ENCODE results near the gene CD300LG.
"Not testable (repeated sequence)": the region's sequence is repeated elsewhere in the genome, so short reads cannot be mapped to it uniquely, and the experiment has no call there.

Gene CD300LG

DNA sequence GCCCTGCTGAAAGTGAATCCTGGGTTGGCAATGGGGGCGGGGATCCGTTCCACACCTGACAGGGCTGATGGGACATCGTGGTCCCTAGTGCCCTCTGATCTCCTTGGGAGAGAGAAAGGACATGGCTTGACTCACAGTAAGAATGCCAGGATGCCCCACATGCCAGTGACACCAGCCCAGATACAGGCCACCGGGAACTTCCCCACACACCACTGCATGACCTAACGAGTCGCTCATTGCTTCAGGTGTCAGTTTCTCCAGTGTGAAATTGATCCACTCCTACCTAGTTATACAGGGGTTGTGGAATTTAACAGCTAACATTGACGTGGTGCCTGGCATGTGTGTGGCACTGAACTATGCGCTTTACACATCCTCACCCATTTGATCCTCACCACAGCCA, 7.5 kb downstream of the CD300LG start:
- no peak for DNase-seq (ENCODE audit: low read depth)

DNA sequence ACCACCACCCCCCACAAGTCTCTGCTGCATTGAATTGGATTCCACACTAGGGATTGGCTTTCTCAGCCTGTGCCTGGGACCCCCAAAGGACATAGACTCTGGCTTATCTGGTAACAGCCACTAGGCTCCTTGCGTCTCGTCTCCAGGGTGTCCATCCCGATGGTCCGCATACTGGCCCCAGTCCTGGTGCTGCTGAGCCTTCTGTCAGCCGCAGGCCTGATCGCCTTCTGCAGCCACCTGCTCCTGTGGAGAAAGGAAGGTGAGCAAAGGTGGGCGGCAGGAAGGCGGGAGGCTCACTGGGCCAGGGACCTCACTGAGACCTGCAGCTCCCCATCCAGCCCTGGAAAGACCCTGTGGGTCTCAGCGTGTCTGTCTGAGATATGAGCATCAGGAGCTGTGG, 8.1 kb downstream of the CD300LG start:
- DNase-seq (ENCODE audit: low read depth), result no peak

DNA sequence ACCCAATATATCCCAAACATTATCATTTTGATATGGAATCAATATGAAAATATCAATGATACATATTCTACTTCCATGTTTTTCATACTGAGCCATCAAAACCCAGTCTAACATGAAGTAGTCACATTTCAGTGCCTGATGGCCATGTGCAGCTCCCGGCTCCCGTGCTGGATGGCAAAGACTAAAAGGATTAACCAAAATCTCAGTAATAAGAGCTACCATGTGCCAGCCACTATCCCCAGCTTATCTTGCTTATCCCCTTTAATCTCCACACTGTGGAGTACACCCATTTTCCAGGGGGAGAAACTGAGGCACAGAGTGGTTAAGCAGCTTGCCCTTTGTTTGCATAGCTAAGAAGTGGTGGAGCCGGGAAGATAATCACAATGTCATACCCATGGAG, 9.2 kb downstream of the CD300LG start:
- no peak for DNase-seq (ENCODE audit: low read depth)

DNA sequence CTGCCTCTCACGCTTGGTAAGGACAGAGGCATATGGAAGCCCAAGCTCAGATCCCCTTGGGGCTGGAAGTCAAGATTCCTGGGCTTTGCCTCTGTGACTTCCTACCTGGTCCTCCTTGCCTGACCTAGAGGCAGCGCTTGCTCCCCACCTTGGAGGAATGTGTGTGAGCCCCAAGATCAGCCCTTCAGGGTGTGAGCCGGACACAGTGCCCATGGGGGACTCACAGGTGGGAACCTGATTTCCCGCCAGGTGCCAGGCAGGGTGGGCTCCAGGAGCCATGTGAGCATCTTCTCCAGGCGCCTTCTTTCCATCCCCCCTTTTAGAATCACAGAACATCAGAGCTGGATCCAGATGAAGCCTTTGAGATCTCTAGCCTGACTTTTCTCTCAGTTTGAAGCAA, 10.2 kb downstream of the CD300LG start:
- DNase-seq (ENCODE audit: low read depth), result no peak

DNA sequence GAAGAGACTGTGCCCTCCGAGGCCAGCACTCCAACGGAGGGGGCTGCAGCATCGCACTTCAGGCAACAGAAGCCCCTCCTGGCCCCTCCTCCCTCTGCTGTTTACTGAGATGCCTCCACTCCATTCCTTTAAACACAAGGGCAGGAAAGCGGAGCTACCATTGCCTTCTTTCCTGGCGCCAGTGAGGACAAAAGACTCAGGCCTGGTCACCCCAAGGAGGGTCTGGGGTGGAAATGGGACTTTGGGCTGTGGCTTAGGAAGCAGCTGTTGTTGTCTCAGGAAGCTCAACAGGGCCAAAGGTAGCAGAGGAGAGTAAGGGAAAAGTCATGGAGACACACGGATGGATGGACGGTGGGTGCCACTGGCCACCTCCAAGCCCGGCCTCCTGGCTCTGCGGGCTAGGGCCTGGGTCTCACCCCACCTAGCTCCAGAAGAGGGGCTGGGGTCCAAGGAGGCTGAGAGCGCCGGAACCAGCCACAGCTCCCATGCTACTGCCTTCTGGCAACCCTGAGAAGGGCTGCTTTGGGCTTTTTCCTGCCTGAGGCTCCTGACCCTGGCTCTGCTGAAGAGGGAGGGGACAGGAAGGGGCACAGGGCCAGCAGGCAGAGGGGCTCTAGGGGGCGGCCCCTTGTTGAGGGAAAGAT, 11.1 kb downstream of the CD300LG start:
- DNase-seq (ENCODE audit: low read depth), result no peak

DNA sequence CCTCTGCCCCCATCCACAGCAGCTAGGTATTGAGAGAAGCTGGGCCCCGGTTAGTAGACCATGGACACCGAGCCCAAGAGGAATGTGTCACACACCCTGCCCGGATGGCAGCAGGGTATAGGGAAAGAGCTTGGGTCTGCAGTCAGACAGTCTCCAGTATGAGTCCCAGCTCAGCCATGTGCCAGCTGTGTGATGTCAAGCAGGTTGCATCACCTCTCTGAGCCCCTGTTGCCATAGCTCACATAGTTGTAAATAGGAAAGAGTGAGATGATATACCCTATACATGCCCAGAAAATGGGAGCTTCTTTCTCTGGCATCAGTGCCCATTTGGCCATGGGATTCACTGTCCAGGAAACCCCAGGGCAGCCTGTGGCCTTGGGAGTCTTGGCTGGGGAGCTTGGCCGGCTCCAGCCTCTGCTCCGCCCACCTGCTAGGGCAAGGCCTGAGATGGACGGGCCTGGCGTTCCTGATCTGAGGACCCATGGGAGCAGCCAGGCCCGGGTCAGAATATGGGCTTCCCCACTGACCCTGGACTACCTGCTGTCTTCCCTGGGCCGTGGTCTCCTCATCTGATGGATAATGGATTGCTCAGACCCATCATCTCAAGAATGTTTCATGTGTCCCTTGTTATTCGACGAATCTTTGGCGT, 13.2 kb downstream of the CD300LG start:
- peak; percentile 20 for DNase-seq (ENCODE audit: low read depth)

DNA sequence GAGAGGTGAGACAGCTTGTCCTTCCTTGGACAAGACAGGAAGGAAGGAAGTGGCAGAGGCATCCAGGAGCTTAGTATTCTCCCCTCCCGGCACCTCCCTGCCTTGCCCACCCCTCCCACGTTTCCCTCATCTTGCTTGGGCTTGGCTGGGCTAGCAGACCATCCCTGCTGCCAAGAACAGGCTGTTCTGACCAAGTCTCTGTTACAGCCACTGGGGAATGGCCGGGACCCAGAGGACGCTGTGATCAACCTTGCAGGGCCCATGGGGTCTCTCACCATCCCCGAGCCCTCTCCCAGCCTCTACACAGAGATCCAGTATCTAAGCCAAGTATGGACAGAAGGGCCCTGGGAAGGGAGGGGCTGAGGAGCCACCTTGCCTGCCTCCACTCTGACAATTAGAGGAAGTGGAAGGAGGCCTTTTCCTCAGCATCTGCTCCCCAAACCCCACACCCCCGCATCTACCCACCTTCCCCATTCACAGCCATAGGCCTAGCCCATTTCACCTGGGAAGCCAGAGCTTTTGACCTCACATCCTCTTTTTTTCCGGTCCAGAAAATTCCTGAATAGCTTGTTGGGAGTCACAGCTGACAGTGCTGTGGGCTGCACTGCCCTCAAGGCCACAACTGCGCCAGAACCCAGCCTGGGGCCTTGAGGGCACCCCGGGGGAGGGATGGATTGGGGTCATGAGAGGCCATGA, 14.1 kb downstream of the CD300LG start:
- DNase-seq (ENCODE audit: low read depth), result no peak

DNA sequence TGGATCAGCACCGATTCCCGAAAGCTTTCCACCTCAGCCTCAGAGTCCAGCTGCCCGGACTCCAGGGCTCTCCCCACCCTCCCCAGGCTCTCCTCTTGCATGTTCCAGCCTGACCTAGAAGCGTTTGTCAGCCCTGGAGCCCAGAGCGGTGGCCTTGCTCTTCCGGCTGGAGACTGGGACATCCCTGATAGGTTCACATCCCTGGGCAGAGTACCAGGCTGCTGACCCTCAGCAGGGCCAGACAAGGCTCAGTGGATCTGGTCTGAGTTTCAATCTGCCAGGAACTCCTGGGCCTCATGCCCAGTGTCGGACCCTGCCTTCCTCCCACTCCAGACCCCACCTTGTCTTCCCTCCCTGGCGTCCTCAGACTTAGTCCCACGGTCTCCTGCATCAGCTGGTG, 15.0 kb downstream of the CD300LG start:
- no peak for DNase-seq (ENCODE audit: low read depth)

DNA sequence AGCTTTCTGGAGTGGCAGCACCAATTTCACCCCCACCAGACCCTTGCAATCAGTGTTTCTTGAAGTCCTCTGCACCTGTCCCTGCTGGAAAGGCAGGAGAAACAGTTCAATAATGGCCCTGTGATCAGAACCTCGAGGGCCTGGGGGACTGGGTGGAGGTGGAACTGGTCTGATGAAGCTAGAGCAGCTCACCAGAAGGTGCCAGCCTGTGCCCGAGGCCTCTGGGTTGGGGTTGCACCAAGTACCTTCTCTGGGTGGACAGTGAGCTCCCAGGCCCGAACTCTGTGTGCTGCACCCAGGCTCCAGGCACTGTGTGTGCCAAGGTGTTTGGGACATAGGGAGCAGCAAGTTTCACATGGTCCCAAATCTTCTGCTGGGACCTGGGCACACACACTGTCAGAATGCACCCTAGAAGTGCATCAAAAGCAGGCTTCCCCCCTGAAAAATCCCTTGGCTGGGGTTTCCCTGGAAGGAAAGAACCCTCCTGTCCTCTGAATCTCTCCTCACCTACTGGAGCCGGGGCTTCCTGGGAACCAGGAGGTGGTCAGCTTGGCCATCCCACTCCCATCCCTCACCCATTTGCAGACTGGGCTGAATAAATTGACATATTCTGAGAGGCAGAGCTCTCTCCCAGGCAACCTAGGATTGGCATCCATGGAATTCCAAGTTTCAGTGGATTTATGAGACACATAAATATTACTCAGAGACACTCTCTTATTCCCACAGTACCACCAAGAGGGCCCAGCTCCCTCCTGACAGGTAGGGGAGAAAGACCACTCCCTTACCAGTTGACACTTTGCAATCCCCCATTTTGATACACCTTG, 17.4 kb downstream of the CD300LG start:
- no peak for DNase-seq (ENCODE audit: low read depth)

DNA sequence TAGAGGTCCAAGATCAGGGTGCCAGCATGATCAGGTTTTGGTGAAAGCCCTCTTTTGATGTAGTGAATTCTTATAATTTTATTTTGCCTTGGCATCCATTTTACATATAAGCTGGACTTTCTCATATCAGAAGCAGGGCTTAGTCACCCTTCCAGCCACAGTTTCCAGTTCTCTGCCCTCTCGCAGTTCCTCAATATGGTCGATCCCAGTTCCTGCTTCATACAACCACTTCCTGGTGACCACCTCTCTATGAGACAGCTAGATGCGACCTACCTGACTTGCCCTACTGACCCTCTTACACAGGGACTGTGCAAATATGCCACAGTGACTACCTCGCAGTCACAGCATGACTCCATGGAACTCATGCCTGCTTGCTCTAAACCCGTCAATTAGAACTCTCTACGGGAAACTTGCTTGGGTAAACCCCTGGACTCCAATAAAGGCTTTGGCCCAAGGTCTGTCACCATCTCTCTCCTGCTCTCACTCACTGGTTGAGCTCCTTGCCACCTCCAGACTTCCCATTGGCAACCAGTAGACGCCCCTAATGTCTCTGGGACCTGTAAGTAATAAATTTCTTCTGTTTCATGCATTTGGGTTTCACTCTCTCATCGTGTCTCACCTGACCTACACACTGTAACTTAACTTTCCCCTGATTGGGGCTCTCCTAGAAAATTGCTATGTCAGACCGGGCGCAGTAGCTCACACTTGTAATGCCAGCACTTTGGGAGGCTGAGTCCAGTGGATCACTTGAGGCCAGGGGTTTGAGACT, 21.4 kb downstream of the CD300LG start:
- no peak for DNase-seq (ENCODE audit: low read depth)

DNA sequence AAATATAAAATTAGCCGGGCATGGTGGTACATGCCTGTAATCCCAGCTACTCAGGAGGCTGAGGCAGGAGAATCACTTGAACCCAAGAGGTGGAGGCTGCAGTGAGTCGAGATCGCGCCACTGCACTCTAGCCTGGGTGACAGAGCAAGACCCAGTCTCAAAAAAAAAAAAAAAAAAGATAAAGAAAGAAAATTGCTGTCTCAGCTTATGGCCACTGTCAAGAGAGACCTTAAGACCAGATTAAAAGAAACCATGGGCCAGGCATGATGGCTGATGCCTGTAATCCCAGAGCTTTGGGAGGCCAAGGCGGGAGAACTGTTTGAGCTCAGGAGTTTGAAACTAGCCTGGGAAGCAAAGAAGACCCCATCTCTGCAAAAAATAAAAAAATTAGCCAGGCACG, 22.1 kb downstream of the CD300LG start:
- DNase-seq (ENCODE audit: low read depth), result not testable (repeated sequence)

DNA sequence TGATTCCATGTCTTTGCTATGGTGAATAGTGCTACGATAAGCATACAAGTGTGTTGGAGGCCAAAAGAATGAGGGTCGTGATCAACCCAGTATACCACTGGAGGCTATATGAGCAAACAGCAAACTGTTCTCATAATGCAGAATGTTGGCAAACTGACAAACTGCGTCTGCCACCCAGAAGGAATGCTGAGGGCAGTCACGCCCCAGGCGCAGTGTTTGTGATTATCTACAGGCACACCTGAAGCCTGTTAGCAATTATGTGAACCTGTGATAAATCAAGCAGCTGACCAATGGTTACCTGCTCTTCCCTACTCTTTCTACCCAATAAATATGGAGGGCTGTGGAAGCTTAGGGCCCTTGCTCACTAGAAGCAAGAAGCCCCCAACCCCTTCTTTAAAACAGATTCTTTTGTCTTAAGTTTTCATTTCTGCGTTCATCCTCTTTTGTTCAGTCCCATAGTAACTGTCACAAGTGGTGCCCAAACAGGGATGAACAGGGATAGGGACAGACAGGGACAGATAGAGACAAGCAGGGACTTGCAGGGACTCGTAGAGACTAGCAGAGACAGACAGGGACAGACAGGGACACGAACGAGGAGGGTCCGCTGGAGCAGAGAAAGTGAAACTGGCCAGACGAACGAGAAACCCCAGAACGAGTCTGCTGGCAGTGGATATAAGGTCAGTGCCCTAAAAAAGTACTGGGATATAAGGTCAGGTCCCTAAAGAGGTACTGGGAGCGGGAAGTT, 25.1 kb downstream of the CD300LG start:
- DNase-seq (ENCODE audit: low read depth), result no peak

DNA sequence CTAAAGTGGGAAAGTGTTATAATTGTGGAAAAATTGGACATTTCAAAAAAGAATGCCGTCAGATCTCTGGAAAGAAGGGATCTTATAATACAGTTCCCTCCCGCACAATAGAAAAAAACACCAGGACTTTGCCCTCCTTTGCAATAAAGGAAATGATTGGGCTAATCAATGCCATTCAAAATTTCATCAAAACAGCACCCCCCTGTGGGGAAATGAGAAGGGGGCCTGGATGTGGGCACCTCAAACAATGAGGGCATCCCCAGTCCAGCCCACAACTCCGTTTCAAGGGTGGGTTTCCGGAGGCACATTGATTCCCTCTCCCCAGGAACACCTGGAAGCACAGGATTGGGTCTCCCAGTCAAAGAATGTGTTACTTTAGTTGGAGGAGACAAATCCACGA, 26.1 kb downstream of the CD300LG start:
- DNase-seq (ENCODE audit: low read depth), result no peak

DNA sequence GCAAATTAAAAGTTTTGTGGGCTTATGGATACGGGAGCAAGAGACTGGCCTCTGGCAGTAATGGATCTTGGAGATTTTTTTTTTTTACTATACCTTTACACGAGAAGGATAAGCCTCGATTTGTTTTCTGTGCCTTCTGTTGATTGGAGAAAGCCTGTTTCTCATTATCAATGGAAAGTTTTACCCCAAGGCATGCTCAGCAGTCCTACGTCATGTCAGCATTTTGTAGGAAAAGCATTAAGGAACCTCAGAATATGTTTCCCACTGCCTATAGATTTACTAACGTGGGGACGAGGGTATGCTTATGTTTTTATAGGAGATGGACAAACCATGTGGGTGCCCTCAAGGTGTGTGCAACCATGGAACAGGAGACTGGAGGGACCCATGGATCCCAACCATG, 26.8 kb downstream of the CD300LG start:
- DNase-seq (ENCODE audit: low read depth), result no peak

DNA sequence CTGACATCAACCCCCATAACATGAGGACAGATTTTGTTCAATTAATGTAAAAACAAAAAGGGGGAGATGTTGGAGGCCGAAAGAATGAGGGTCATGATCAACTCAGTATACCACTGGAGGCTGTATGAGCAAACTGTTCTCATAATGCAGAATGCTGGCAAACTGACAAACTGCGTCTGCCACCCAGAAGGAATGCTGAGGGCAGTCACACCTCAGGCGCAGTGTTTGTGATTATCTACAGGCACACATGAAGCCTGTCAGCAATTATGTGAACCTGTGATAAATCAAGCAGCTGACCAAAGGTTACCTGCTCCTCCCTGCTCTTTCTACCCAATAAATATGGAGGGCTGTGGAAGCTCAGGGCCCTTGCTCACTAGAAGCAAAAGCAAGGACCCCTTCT, 27.3 kb downstream of the CD300LG start:
- DNase-seq (ENCODE audit: low read depth), result no peak

DNA sequence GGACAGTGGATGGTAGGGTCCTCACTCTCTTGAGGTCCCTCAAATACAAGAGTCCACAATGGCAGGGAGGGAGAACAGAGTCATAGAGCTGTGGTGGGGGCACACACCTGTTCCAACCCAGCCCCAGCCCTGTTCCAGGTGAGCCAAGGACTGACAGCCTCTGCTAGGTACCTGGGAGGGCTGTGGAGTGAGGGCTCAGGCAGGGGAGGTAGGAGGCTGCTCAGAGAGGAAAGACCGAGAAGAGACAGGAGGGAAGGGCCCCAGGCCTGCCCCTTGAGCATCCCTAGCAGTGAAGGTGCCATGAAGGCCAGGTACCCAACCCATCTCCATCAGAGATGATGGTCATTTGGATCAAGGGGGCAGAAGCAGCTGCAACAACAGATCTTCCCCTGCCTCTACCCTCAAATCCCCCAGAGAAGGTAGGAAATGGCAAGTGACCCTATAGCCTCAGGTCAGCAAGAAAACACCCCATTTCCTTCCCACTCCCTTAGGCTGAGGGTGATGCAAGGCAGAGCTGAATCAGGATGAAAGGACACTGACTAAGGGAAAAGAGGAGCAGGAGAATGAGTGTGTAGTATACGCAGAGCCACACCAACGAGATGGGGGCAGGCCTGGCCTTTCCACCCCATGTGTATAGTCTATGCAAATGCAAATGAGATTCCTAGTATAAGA, 28.6 kb downstream of the CD300LG start:
- no peak for DNase-seq (ENCODE audit: low read depth)

DNA sequence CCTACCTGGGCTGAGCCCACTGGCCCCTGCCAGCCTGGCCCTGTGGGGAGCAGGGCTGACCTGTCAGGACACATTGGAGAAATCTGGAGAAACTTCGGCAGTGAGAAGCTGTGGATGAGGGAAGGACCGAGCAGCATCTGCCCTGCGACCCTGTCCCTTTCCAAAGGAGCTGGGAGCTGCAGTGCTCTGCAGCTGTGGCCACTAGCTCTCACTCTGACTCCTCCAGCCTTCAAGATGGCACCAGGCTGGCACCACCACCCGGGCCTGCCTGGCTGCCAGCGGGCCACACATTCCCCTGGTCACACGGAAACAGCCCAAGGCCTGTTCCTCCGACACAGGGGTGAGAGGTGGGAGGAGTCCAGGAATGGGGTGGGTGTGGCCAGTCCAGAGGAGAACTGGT, 30.1 kb downstream of the CD300LG start:
- DNase-seq (ENCODE audit: low read depth), result no peak

DNA sequence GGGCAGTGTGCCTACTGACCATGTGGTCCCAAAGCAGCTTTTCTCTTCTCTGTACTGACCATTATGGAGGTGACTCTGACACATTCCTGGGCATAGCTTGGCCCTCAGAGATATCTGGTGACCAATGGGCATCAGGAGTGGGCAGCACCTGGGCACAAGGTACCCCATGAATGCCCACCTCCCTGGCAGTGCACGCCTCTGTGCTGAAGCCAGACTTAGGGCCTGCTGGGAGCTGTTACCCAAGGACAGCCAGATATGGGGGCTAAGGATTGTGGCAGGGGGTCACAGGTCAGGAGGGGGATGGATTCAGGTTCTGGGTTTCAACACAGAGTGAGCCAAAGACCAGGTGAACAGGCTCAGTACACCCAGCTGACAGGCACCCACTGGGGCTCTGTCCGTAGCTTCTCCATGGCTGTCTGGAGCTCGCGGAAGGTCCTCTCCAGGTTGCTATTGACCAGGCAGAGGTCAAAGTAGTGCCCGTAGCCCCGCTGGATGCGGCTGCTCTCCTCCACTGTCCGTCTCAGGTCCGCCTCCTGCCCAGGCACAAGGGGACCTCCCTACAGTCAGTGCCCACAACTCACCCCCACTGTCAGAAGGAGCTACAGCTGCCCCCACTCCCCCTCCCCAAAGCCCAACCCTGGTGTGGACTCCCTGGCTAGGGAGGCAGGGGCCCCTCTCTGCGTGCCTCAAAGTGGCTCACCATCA, 30.6 kb downstream of the CD300LG start:
- DNase-seq (ENCODE audit: low read depth), result no peak

DNA sequence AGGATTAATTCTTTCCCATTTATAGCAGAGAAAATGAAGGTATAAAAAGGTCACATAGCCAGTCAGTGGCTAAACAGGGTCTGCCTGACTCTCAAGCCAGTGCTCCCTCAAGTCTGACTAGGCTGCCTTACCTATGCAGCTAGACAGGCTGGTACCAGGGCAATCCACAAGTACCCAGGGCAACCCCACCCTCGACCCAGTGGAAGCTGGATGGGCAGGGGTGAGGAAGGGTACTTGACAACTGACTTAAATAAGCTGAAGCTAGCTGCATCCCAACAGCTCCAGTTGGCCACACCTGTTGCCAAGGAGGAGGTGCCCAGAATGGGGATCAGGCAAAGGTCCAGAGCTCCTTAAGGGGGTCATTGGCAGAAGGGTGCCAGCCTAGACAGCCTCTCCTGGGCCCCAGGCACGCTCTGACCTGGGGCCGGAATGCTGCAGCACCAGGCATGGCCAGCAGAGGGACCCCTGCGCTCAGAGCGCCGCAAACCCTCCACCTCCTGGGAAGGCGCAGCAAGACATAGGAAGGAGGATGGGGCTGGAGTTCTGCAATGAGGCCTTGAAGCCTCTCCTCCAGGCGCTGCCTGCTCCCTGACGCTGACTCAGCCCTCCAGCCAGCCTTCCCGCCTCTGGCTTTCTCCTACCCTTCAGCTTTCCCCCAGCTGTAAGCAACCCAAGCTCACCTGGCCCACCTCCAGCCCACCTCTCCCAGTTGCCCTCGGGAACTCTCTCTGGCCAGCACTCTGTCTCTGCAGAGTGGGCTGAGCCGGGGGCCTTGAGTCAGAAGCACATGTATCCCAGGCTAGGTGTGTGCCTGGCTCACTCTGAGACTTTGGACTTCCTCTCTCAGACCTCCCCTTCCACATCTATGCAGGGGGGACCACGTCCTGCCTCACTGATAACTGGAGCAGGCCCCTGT, 31.5 kb downstream of the CD300LG start:
- DNase-seq (ENCODE audit: low read depth), result peak; percentile 83

Data from fibroblast of the conjunctiva (primary cell).